ENCODE results near the gene FSD2. TPM values are rescaled to one million over a fixed set of nuclear protein-coding genes. Genes with fewer than 3 reads are reported as not detected.
A peak's percentile ranks its signal among the peaks of the same experiment; 100 is the strongest.

The FSD2 gene
- polyA plus RNA-seq, 1 experiment = not detected

DNA sequence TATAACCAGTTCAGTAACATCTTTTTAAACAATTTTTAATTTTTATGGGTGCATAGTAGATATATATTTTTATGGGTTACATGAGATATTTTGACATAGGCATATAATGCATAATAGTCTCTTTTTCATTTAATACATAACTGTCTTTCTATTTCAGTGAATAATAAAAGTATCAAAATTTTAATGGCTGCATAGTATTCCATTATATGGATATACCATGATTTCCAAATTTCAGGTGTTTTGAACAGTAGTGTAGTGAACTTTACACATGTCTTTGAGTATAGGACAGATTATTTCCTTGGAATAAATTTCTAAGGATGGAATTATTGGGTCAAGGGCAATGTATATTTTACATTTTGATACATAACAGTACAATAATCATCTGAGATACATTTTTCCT is 14.3 kb upstream of the FSD2 start:
- TF ChIP-seq, protein P1, sequence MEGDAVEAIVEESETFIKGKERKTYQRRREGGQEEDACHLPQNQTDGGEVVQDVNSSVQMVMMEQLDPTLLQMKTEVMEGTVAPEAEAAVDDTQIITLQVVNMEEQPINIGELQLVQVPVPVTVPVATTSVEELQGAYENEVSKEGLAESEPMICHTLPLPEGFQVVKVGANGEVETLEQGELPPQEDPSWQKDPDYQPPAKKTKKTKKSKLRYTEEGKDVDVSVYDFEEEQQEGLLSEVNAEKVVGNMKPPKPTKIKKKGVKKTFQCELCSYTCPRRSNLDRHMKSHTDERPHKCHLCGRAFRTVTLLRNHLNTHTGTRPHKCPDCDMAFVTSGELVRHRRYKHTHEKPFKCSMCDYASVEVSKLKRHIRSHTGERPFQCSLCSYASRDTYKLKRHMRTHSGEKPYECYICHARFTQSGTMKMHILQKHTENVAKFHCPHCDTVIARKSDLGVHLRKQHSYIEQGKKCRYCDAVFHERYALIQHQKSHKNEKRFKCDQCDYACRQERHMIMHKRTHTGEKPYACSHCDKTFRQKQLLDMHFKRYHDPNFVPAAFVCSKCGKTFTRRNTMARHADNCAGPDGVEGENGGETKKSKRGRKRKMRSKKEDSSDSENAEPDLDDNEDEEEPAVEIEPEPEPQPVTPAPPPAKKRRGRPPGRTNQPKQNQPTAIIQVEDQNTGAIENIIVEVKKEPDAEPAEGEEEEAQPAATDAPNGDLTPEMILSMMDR (IDR thresholded peaks at IDR 0.05; ENCODE audit: insufficient read depth, low read depth, low read length) = no peak
- ChIA-PET POLR2A (no interaction called here), CTCF (no interaction called here)
- peaks cover 11% of the 10 kb centered on the region for H3K36me3 ChIP-seq (ENCODE audit: control insufficient read depth, insufficient read depth, low read length)
- H3K27me3 ChIP-seq (ENCODE audit: control insufficient read depth, insufficient read depth, low read length) = no peaks in the 10 kb centered on the region
- H3K4me3 ChIP-seq (ENCODE audit: low read depth, low read length) = no peak overlapping the region
- DNase-seq (ENCODE audit: low read depth) = no peak

- CTCF ChIA-PET = no interaction called here
- Histone ChIP-seq H3K27me3 (ENCODE audit: control insufficient read depth, insufficient read depth, low read length) (no peaks in the 10 kb centered on the region), H3K4me3 (ENCODE audit: low read depth, low read length) (no peak overlapping the region), H3K36me3 (ENCODE audit: control insufficient read depth, insufficient read depth, low read length) (peaks cover 3% of the 10 kb centered on the region)
- TF ChIP-seq, protein P1 (IDR thresholded peaks at IDR 0.05; ENCODE audit: insufficient read depth, low read depth, low read length) = no peak
- DNase-seq (ENCODE audit: low read depth) = no peak
- POLR2A ChIA-PET = no interaction called here
Measured at GRCh38 chr15:82812994-82813393, 7.1 kb upstream of the FSD2 start.

DNA sequence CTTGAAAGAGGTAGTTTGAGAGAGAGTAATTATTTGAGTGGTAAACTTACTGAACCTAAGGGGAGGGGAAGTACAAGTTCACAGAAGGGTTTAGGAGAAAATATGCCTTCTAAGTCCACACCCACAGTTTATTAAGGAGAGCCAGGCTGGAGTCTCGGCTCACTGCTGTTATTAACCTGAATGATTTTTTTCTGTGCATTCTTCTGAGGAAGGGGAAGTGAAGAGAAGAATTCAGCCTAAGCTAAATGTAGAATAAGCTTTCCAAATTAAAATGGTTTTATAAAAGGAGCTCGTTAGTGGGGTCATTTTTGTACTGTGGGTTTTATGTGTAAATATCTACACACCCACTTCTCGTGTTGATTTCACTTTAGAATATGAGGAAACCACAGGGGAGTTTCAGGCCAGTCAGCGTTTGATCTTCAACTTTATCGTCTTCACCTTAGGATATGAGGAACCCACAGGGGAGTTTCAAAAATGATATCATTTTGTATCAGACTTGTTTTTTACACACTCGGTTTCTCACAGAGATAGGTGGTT is 5.1 kb upstream of the FSD2 start:
- TF ChIP-seq, protein P1 (IDR thresholded peaks at IDR 0.05; ENCODE audit: insufficient read depth, low read depth, low read length) = no peak
- POLR2A ChIA-PET = no interaction called here

GRCh38 chr15:82810061-82810889 is 4.4 kb upstream of the FSD2 start:
- DNase-seq (ENCODE audit: low read depth) = no peak
- POLR2A ChIA-PET = no interaction called here

More for the DNA sequence above, 5.1 kb upstream of the FSD2 start:
- Histone ChIP-seq H3K36me3 (ENCODE audit: control insufficient read depth, insufficient read depth, low read length) (no peaks in the 10 kb centered on the region), H3K4me3 (ENCODE audit: low read depth, low read length) (peak overlapping the region; percentile 89), H3K27me3 (ENCODE audit: control insufficient read depth, insufficient read depth, low read length) (no peaks in the 10 kb centered on the region)
- DNase-seq (ENCODE audit: low read depth) = no peak
- CTCF ChIA-PET = interaction anchor here (0.8 to 2.1 kb wide), 3 partner anchors 116 to 280 kb away, joined by 3 to 6 read pairs (median 5); partner anchors contain the start of gene RPS17

More at GRCh38 chr15:82810061-82810889, 4.4 kb upstream of the FSD2 start:
- Histone ChIP-seq H3K4me3 (ENCODE audit: low read depth, low read length) (peak overlapping the region; percentile 89), H3K27me3 (ENCODE audit: control insufficient read depth, insufficient read depth, low read length) (no peaks in the 10 kb centered on the region), H3K36me3 (ENCODE audit: control insufficient read depth, insufficient read depth, low read length) (no peaks in the 10 kb centered on the region)
- CTCF ChIA-PET = interaction anchor here (0.6 to 2.1 kb wide), 4 partner anchors 115 to 280 kb away, joined by 3 to 6 read pairs (median 4); partner anchors contain the start of gene RPS17
- TF ChIP-seq, protein P1 (IDR thresholded peaks at IDR 0.05; ENCODE audit: insufficient read depth, low read depth, low read length) = no peak

Measured in BJ (cell line).